PC-3 (cell line): ENCODE results near the gene KCTD11. TPM values are rescaled to one million over a fixed set of nuclear protein-coding genes. Genes with fewer than 3 reads are reported as not detected.

ENCODE experiments used
- ATAC-seq: fragments of 200-7000 bp; cut with Tn5 transposase; 2 replicates; pipeline ENCODE4 v1.9.1; 2020; ENCODE audit warnings: mild to moderate bottlenecking, moderate library complexity
- BruUV-seq: library from RNA; stranded (reverse); fragments of 400-500 nt; replicated peaks from 2 replicates; lab custom pipeline; 2021; lab: Mats Ljungman, UMichigan
- CTCF ChIA-PET: fragments of 300-600 bp; sonication (Branson Sonifier 250); formaldehyde crosslinking; loops from one replicate; lab custom pipeline; 2022; ENCODE audit warnings: antibody characterized with exemption; lab: Charles Lee
- POLR2A ChIA-PET: fragments of 300-600 bp; sonication (Branson Sonifier 250); formaldehyde crosslinking; loops from one replicate; lab custom pipeline; 2022; ENCODE audit warnings: antibody characterized with exemption; ENCODE audit not compliant: unreplicated experiment; lab: Charles Lee
- DNase-seq: peaks from one replicate; pipeline ENCODE4 v3.0.0-alpha.2; 2015
- H2AFZ ChIP-seq: fragments of 300-600 bp; sonication (generic); 2 replicates; pipeline ENCODE4 v1.6.0; 2016; ENCODE audit warnings: antibody characterized with exemption, low read length
- H3F3A ChIP-seq: fragments of 300-600 bp; sonication (generic); one replicate; pipeline ENCODE4 v1.6.0; 2017; ENCODE audit warnings: antibody characterized with exemption, low read length, control low read depth, mild to moderate bottlenecking; ENCODE audit not compliant: unreplicated experiment
- H3K27ac ChIP-seq: fragments of 300-600 bp; sonication (generic); 2 replicates; pipeline ENCODE4 v1.5.1; 2016; ENCODE audit warnings: mild to moderate bottlenecking, low read length
- H3K27me3 ChIP-seq: fragments of 300-600 bp; sonication (generic); 2 replicates; pipeline ENCODE4 v1.6.1; 2016; ENCODE audit warnings: low read length, mixed read lengths
- H3K36me3 ChIP-seq: fragments of 300-600 bp; sonication (generic); 2 replicates; pipeline ENCODE4 v1.6.1; 2016; ENCODE audit warnings: low read depth, mixed run types, low read length, mixed read lengths
- H3K4me1 ChIP-seq: fragments of 300-600 bp; sonication (generic); 2 replicates; pipeline ENCODE4 v1.5.1; 2016; ENCODE audit warnings: low read length; ENCODE audit not compliant: insufficient read depth
- H3K4me2 ChIP-seq: fragments of 300-600 bp; sonication (generic); 2 replicates; pipeline ENCODE4 v1.6.0; 2016; ENCODE audit warnings: low read length
- H3K4me3 ChIP-seq: fragments of 300-600 bp; sonication (generic); 2 replicates; pipeline ENCODE4 v1.5.1; 2016; ENCODE audit warnings: mild to moderate bottlenecking, low read length, mixed read lengths
- H3K79me2 ChIP-seq: fragments of 300-600 bp; sonication (generic); 2 replicates; pipeline ENCODE4 v1.6.1; 2017; ENCODE audit warnings: low read length, mixed read lengths
- H3K9ac ChIP-seq: fragments of 300-600 bp; sonication (generic); 2 replicates; pipeline ENCODE4 v1.6.0; 2016; ENCODE audit warnings: mild to moderate bottlenecking, low read length
- H3K9me2 ChIP-seq: fragments of 300-600 bp; sonication (generic); replicated peaks from 2 replicates; pipeline ENCODE4 v1.6.1; 2016; ENCODE audit warnings: mixed run types, low read length, mixed read lengths
- H3K9me3 ChIP-seq: fragments of 300-600 bp; sonication (generic); 2 replicates; pipeline ENCODE4 v1.6.1; 2016; ENCODE audit warnings: low read length, mixed read lengths
- H4K20me1 ChIP-seq: fragments of 300-600 bp; sonication (generic); 2 replicates; pipeline ENCODE4 v1.6.1; 2016; ENCODE audit warnings: low read length, mixed read lengths
- CTCF ChIP-seq: fragments of 300-600 bp; sonication (generic); conservative IDR thresholded peaks from 2 replicates; pipeline ENCODE4 v1.5.1; 2017; ENCODE audit warnings: antibody characterized with exemption, low read depth, mild to moderate bottlenecking, low read length
- EZH2 ChIP-seq: fragments of 300-600 bp; sonication (generic); IDR thresholded peaks from one replicate; pipeline ENCODE4 v1.6.1; 2017; ENCODE audit warnings: antibody characterized with exemption, mild to moderate bottlenecking, low read length; ENCODE audit not compliant: unreplicated experiment
- EZH2phosphoT487 ChIP-seq: fragments of 300-600 bp; sonication (generic); IDR thresholded peaks from 2 replicates; pipeline ENCODE4 v1.6.1; 2018; ENCODE audit warnings: mild to moderate bottlenecking, antibody characterized with exemption, low read length, borderline replicate concordance
- intact Hi-C: fragments of 100-400 bp; cut with micrococcal nuclease; formaldehyde crosslinking; loops from 2 replicates; pipeline ENCODE4 v1.9.0; 2023
- total RNA-seq: library from RNA; depleted of rRNA; stranded (reverse); fragments of >200 nt; gene quantifications from 2 replicates; pipeline ENCODE4 v1.2.3, GENCODE V29; 2014

KCTD11 gene
- total RNA-seq, 1 experiment from 2014 or later, result 7.0 TPM

- Histone ChIP-seq H3K9me2 (no peaks in the 10 kb centered on the region), H3K27me3 (no peaks in the 10 kb centered on the region), H3K9ac (no peak within 1 kb of the TSS), H3K27ac (no peak within 1 kb of the TSS), H3K4me1 (peaks cover 24% of the 10 kb centered on the region; the same call in 1 of the 2 replicates), H3K79me2 (peaks cover 35% of the 10 kb centered on the region), H3K36me3 (no peaks in the 10 kb centered on the region), H2AFZ (no peak within 1 kb of the TSS), H4K20me1 (no peaks in the 10 kb centered on the region), H3F3A (peaks cover 3% of the 10 kb centered on the region), H3K9me3 (no peaks in the 10 kb centered on the region), H3K4me3 (no peak within 1 kb of the TSS), H3K4me2 (peak within 1 kb of the TSS; percentile 99; the same call in 1 of the 2 replicates)
- DNase-seq, result no peak
- no peak for ATAC-seq
- TF ChIP-seq EZH2phosphoT487 (no peak), EZH2 (no peak), CTCF (no peak)
- intact Hi-C loops, result no loop called here
- ChIA-PET POLR2A (no interaction called here), CTCF (no interaction called here)
- no TSS peak for BruUV-seq
Measured at GRCh38 chr17:7355053-7355452, 3.1 kb downstream of the KCTD11 start, which contains the start of gene TMEM95. TMEM95 (plus strand) TSS chr17:7355156; CDS start chr17:7355205, 49 bp downstream.

- no peaks in the 10 kb centered on the region for H3K9me3 ChIP-seq
- POLR2A ChIA-PET, result no interaction called here
- peaks cover 24% of the 10 kb centered on the region; the same call in 1 of the 2 replicates for H3K4me1 ChIP-seq
- no peak overlapping the region for H3K4me3 ChIP-seq
- no peak overlapping the region for H2AFZ ChIP-seq
- intact Hi-C loops, result no loop called here
- ATAC-seq (no peak), DNase-seq (no peak)
- no peaks in the 10 kb centered on the region for H3K36me3 ChIP-seq
- peaks cover 35% of the 10 kb centered on the region for H3K79me2 ChIP-seq
- H3K9me2 ChIP-seq, result no peaks in the 10 kb centered on the region
- H4K20me1 ChIP-seq, result no peaks in the 10 kb centered on the region
- H3K4me2 ChIP-seq, result no peak overlapping the region
- no TSS peak for BruUV-seq
- no peak overlapping the region for H3K27ac ChIP-seq
- TF ChIP-seq EZH2phosphoT487, result no peak
- TF ChIP-seq CTCF, result no peak
- no peaks in the 10 kb centered on the region for H3K27me3 ChIP-seq
- H3F3A ChIP-seq, result peaks cover 3% of the 10 kb centered on the region
- H3K9ac ChIP-seq, result no peak overlapping the region
- CTCF ChIA-PET, result interaction anchor here (0.6 to 1.0 kb wide), 4 partner anchors 49 to 367 kb away, joined by 3 to 6 read pairs (median 3); partner anchors contain the start of gene TMEM256
Measured at GRCh38 chr17:7355573-7355972, 3.6 kb downstream of the KCTD11 start.

- Histone ChIP-seq H3K9me2 (no peaks in the 10 kb centered on the region), H3F3A (peaks cover 3% of the 10 kb centered on the region), H3K4me3 (no peak overlapping the region), H3K79me2 (peaks cover 29% of the 10 kb centered on the region), H2AFZ (0 out of 2 replicates have a peak overlapping the region, but pooled peaks have one; percentile 53), H4K20me1 (no peaks in the 10 kb centered on the region), H3K9ac (no peak overlapping the region), H3K27me3 (no peaks in the 10 kb centered on the region), H3K27ac (no peak overlapping the region), H3K9me3 (no peaks in the 10 kb centered on the region), H3K36me3 (no peaks in the 10 kb centered on the region), H3K4me1 (peaks cover 24% of the 10 kb centered on the region; the same call in 1 of the 2 replicates), H3K4me2 (peak overlapping the region; percentile 47; the same call in 1 of the 2 replicates)
- CTCF ChIA-PET, result interaction anchor here (0.6 to 1.0 kb wide), 4 partner anchors 48 to 366 kb away, joined by 3 to 6 read pairs (median 3); partner anchors contain the start of gene TMEM256
- intact Hi-C loops, result no loop called here
- DNase-seq, result peak; percentile 83
- ATAC-seq, result peak; percentile 35
- TF ChIP-seq EZH2 (no peak), EZH2phosphoT487 (no peak), CTCF (peak; percentile 80)
- no TSS peak for BruUV-seq
- POLR2A ChIA-PET, result no interaction called here
Measured at GRCh38 chr17:7356072-7356549, 4.1 kb downstream of the KCTD11 start.
